Fibroblast of lung (primary cell): ENCODE results near the gene FRS2. TPM values are rescaled to one million over a fixed set of nuclear protein-coding genes. Genes with fewer than 3 reads are reported as not detected.

Experiments used
- DNase-seq, 2 donors: peaks; one replicate each; pipeline versions ENCODE4 v3.0.0 to v3.0.0-alpha.2; 2010; ENCODE audit warnings: low read depth in 2 of 2
- H2AFZ ChIP-seq: 2 replicates; pipeline ENCODE4 v1.5.1; 2012; ENCODE audit warnings: low read length, control low read depth, inconsistent platforms
- H3K27ac ChIP-seq: 2 replicates; pipeline ENCODE4 v1.5.1; 2011; ENCODE audit warnings: low read length, control low read depth; ENCODE audit not compliant: insufficient read depth
- H3K27me3 ChIP-seq: 2 replicates; pipeline ENCODE4 v1.5.1; 2011; ENCODE audit warnings: mild to moderate bottlenecking, low read length; ENCODE audit not compliant: control insufficient read depth, insufficient read depth
- H3K36me3 ChIP-seq: 2 replicates; pipeline ENCODE4 v1.5.1; 2011; ENCODE audit warnings: low read length; ENCODE audit not compliant: control insufficient read depth, insufficient read depth
- H3K4me1 ChIP-seq: 2 replicates; pipeline ENCODE4 v1.5.1; 2011; ENCODE audit warnings: low read length; ENCODE audit not compliant: control insufficient read depth, insufficient read depth; ENCODE audit errors: extremely low read depth
- H3K4me2 ChIP-seq: 2 replicates; pipeline ENCODE4 v1.5.1; 2011; ENCODE audit warnings: low read length, control low read depth; ENCODE audit not compliant: insufficient read depth; ENCODE audit errors: extremely low read depth
- H3K4me3 ChIP-seq, 4 experiments: fragments of 200-600 bp in 1 of 4; sonication (generic) in 1 of 4; replicated peaks in 1 of 4; 2 replicates each; pipeline ENCODE4 v1.5.1; 2011 to 2016; ENCODE audit warnings: low read length in 4 of 4, low read depth in 3 of 4, mild to moderate bottlenecking in 3 of 4, control low read depth in 2 of 4, inconsistent platforms in 1 of 4, mixed read lengths in 1 of 4; ENCODE audit not compliant: insufficient read depth in 1 of 4; ENCODE audit errors: control extremely low read depth in 1 of 4
- H3K79me2 ChIP-seq: 2 replicates; pipeline ENCODE4 v1.5.1; 2012; ENCODE audit warnings: mild to moderate bottlenecking, low read length, inconsistent platforms; ENCODE audit not compliant: control insufficient read depth, insufficient read depth
- H3K9ac ChIP-seq: 2 replicates; pipeline ENCODE4 v1.5.1; 2011; ENCODE audit warnings: mild to moderate bottlenecking, low read length, control low read depth; ENCODE audit not compliant: insufficient read depth
- H3K9me3 ChIP-seq: 2 replicates; pipeline ENCODE4 v1.5.1; 2012; ENCODE audit warnings: low read depth, low read length; ENCODE audit not compliant: control insufficient read depth, insufficient read depth
- H4K20me1 ChIP-seq: 2 replicates; pipeline ENCODE4 v1.5.1; 2011; ENCODE audit warnings: low read length; ENCODE audit not compliant: control insufficient read depth, insufficient read depth; ENCODE audit errors: extremely low read depth
- EZH2 ChIP-seq: IDR thresholded peaks from 2 replicates; pipeline ENCODE4 v1.5.1; 2012; ENCODE audit warnings: low read length, control low read depth, mild to moderate bottlenecking; ENCODE audit errors: missing control alignments
- polyA plus RNA-seq, 2 donors: library from polyadenylated mRNA; depleted of rRNA in 1 of 2; stranded (reverse) in 1 of 2; unstranded in 1 of 2; fragments of >200 nt; gene quantifications; 2 replicates each; pipeline ENCODE4 v1.2.1, GENCODE V29; 2011 to 2012; ENCODE audit warnings: missing spikeins in 1 of 2
- total RNA-seq: library from RNA; depleted of rRNA; stranded (reverse); fragments of >200 nt; gene quantifications from 2 replicates; pipeline ENCODE4 v1.2.1, GENCODE V29; 2014
- TF ChIP-seq, protein P1 (sequence below), 2 donors: IDR thresholded peaks in 1 of 2; conservative IDR thresholded peaks in 1 of 2; 1 replicate in 1 of 2; 2 replicates in 1 of 2; pipeline ENCODE4 v1.5.1; 2011 to 2012; ENCODE audit warnings: low read length in 2 of 2, control low read depth in 1 of 2, inconsistent platforms in 1 of 2, low read depth in 1 of 2, mild to moderate bottlenecking in 1 of 2

The FRS2 gene
- total and polyA plus RNA-seq, 2 donors (not counting 1 experiment from before 2014, with no cell fraction given) = 37.1 to 45.9 TPM

DNA sequence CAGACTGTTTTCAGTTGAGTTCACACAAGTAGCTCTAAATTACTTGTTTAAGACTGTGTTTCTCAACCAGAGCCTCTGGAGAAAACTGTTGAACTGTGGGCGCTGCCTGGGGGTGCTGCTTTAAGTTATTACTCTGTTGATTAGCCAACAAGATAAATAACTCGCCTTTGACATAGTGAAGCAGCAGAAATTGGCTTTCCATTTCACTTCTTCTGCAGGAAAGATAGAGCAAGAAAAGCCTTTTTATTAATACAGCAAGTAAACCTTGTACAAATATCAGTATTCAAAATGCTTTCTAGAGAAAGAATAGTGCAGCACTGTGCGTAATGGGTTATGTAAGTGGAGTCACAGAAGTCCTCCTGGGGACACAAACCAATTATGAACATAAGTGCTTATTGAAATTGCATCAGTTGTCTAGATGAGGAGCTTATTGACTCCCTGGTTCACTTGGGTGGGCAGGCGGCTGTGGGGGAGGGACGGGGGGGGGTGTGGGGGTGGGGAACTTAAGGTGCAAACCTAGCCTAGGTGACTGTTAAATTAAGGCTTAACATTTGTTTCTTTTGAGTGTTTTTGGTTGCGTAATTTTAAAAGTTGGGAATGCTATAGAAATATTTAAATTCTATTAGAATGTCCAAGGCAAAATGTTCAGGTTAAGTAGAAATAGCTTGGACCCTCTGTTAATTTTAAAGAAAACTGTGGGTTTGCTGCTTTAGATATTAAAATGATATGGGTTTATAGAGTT is 6.3 kb downstream of the FRS2 start:
- no peaks in the 10 kb centered on the region for H4K20me1 ChIP-seq
- H3K79me2 ChIP-seq = peaks cover 93% of the 10 kb centered on the region
- H3K36me3 ChIP-seq = no peaks in the 10 kb centered on the region
- H3K4me1 ChIP-seq = peaks cover 6% of the 10 kb centered on the region
- no peak overlapping the region for H3K4me2 ChIP-seq
- no peaks in the 10 kb centered on the region for H3K27me3 ChIP-seq
- H3K9ac ChIP-seq = no peak overlapping the region
- H3K4me3 ChIP-seq = no peak overlapping the region
- TF ChIP-seq, protein P1, sequence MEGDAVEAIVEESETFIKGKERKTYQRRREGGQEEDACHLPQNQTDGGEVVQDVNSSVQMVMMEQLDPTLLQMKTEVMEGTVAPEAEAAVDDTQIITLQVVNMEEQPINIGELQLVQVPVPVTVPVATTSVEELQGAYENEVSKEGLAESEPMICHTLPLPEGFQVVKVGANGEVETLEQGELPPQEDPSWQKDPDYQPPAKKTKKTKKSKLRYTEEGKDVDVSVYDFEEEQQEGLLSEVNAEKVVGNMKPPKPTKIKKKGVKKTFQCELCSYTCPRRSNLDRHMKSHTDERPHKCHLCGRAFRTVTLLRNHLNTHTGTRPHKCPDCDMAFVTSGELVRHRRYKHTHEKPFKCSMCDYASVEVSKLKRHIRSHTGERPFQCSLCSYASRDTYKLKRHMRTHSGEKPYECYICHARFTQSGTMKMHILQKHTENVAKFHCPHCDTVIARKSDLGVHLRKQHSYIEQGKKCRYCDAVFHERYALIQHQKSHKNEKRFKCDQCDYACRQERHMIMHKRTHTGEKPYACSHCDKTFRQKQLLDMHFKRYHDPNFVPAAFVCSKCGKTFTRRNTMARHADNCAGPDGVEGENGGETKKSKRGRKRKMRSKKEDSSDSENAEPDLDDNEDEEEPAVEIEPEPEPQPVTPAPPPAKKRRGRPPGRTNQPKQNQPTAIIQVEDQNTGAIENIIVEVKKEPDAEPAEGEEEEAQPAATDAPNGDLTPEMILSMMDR (conservative IDR thresholded peaks at IDR 0.05 in 1 of 2, IDR thresholded peaks at IDR 0.05 in 1 of 2; ENCODE audit: low read depth in 1 of 2, low read length in 2 of 2) = no peak
- TF ChIP-seq EZH2 = no peak
- H3K27ac ChIP-seq = no peak overlapping the region
- H2AFZ ChIP-seq = no peak overlapping the region
- no peaks in the 10 kb centered on the region for H3K9me3 ChIP-seq
- peak in 1 of 2 donors; percentile 34 for DNase-seq

DNA sequence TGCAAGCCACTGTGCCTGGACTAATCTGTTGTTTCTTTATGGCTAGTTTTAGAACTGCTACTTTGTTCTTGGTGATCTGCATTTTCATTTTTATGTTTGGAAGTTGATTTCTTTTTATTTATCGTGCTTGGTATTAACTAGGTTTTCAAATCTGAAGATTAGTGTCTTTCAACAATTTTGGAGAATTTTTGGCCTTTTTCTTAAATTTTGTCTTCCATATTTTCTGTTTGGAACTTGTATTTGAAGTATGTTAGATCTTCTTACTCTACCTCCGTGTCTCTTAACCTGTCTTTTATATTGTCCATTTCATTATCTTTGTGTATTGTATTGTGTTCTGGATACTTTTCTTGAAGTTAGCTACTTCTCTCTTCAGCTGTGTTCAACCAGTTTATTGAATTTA is 9.5 kb downstream of the FRS2 start:
- no peak overlapping the region for H3K4me3 ChIP-seq
- peaks cover 90% of the 10 kb centered on the region for H3K79me2 ChIP-seq
- no peak for TF ChIP-seq EZH2
- TF ChIP-seq, protein P1 (conservative IDR thresholded peaks at IDR 0.05 in 1 of 2, IDR thresholded peaks at IDR 0.05 in 1 of 2; ENCODE audit: low read depth in 1 of 2, low read length in 2 of 2) = no peak
- DNase-seq = no peak
- H2AFZ ChIP-seq = no peak overlapping the region
- no peaks in the 10 kb centered on the region for H3K27me3 ChIP-seq
- H3K9ac ChIP-seq = no peak overlapping the region
- no peaks in the 10 kb centered on the region for H3K36me3 ChIP-seq
- H3K27ac ChIP-seq = no peak overlapping the region
- peaks cover 3% of the 10 kb centered on the region for H3K4me1 ChIP-seq
- no peaks in the 10 kb centered on the region for H3K9me3 ChIP-seq
- no peaks in the 10 kb centered on the region for H4K20me1 ChIP-seq
- no peak overlapping the region for H3K4me2 ChIP-seq

DNA sequence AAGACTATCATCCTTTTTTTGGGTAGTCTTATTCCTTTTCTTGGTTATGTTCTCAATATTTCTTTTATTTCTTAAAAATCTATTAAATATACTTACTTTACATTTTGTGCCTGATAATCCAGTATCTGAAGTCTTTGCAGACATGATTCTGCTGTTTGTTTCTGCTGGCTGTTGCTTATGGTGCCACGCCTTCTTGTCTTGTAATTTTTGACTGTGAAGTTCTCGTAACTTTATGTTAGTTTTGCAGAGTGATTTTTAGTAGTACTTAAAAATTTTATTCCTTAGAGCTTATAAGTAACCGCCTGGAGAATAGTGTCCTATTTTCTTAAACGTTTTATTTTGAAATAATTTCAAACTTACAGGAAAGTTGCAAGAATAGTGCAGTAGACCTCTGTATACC is 10.5 kb downstream of the FRS2 start:
- H3K4me2 ChIP-seq = no peak overlapping the region
- no peaks in the 10 kb centered on the region for H4K20me1 ChIP-seq
- H3K79me2 ChIP-seq = peaks cover 86% of the 10 kb centered on the region
- no peaks in the 10 kb centered on the region for H3K4me1 ChIP-seq
- no peaks in the 10 kb centered on the region for H3K36me3 ChIP-seq
- H3K27me3 ChIP-seq = no peaks in the 10 kb centered on the region
- no peak for TF ChIP-seq EZH2
- TF ChIP-seq, protein P1 (conservative IDR thresholded peaks at IDR 0.05 in 1 of 2, IDR thresholded peaks at IDR 0.05 in 1 of 2; ENCODE audit: low read depth in 1 of 2, low read length in 2 of 2) = no peak
- no peak overlapping the region for H3K27ac ChIP-seq
- no peak for DNase-seq
- H3K9me3 ChIP-seq = no peaks in the 10 kb centered on the region
- no peak overlapping the region for H2AFZ ChIP-seq
- no peak overlapping the region for H3K9ac ChIP-seq
- no peak overlapping the region for H3K4me3 ChIP-seq
